Naive thymus-derived CD4-positive, alpha-beta T cell (primary cell): ENCODE data around the gene NRG3. TPM values are rescaled to one million over a fixed set of nuclear protein-coding genes. Genes with fewer than 3 reads are reported as not detected.

Experiments
- ATAC-seq: fragments of 150-1000 bp; cut with Tn5 transposase; 2 replicates; pipeline ENCODE4 v1.10.0; 2021; ENCODE audit warnings: mild to moderate bottlenecking, moderate library complexity
- CTCF ChIA-PET: fragments of 350-600 bp; sonication (Branson Sonifier 250); formaldehyde crosslinking; loops from one replicate; lab custom pipeline; 2021; ENCODE audit warnings: antibody characterized with exemption; lab: Charles Lee
- POLR2A ChIA-PET: fragments of 350-600 bp; sonication (Branson Sonifier 250); formaldehyde crosslinking; loops from one replicate; lab custom pipeline; 2021; ENCODE audit warnings: antibody characterized with exemption, inconsistent platforms; lab: Charles Lee
- DNase-seq, 9 donors: peaks; one replicate each; pipeline versions ENCODE4 v3.0.0 to v3.0.0-alpha.2; 2020 to 2022; ENCODE audit warnings: mixed read lengths in 1 of 9
- H3K27ac ChIP-seq: one replicate; pipeline ENCODE4 v1.7.0; 2013; ENCODE audit warnings: mild to moderate bottlenecking, low read depth, low read length, moderate library complexity
- H3K27me3 ChIP-seq, 2 donors: one replicate each; pipeline ENCODE4 v1.7.0; 2013; ENCODE audit warnings: low read length in 2 of 2, mild to moderate bottlenecking in 2 of 2, moderate library complexity in 2 of 2; ENCODE audit not compliant: control insufficient read depth in 2 of 2, insufficient read depth in 2 of 2
- H3K36me3 ChIP-seq, 3 experiments: 1 replicate in 2 of 3; 2 replicates in 1 of 3; pipeline ENCODE4 v1.7.0; 2013; ENCODE audit warnings: low read length in 3 of 3, mild to moderate bottlenecking in 3 of 3, moderate library complexity in 1 of 3; ENCODE audit not compliant: insufficient read depth in 3 of 3, control insufficient read depth in 2 of 3
- H3K4me1 ChIP-seq, 2 donors: one replicate each; pipeline ENCODE4 v1.7.0; 2013; ENCODE audit warnings: low read length in 2 of 2, mild to moderate bottlenecking in 2 of 2, moderate library complexity in 1 of 2; ENCODE audit not compliant: control insufficient read depth in 2 of 2, insufficient read depth in 2 of 2
- H3K4me3 ChIP-seq: 2 replicates; pipeline ENCODE4 v1.7.0; 2013; ENCODE audit warnings: mild to moderate bottlenecking, low read length
- H3K9me3 ChIP-seq, 3 experiments: 1 replicate in 2 of 3; 2 replicates in 1 of 3; pipeline ENCODE4 v1.7.0; 2013; ENCODE audit warnings: low read length in 3 of 3; ENCODE audit not compliant: control insufficient read depth in 2 of 3
- H3K27ac Mint-ChIP-seq, 9 donors: one replicate each; pipeline ENCODE4 v1.8.0; 2020 to 2022; ENCODE audit warnings: mixed read lengths in 9 of 9, mild to moderate bottlenecking in 8 of 9, moderate library complexity in 5 of 9, inconsistent platforms in 2 of 9
- H3K27me3 Mint-ChIP-seq, 5 donors: one replicate each; pipeline ENCODE4 v1.8.0; 2021 to 2022; ENCODE audit warnings: mixed read lengths in 5 of 5, mild to moderate bottlenecking in 1 of 5
- H3K36me3 Mint-ChIP-seq, 5 donors: one replicate each; pipeline ENCODE4 v1.8.0; 2020 to 2022; ENCODE audit warnings: mixed read lengths in 5 of 5, mild to moderate bottlenecking in 3 of 5, inconsistent platforms in 1 of 5
- H3K4me1 Mint-ChIP-seq, 7 donors: one replicate each; pipeline ENCODE4 v1.8.0; 2020 to 2022; ENCODE audit warnings: mixed read lengths in 7 of 7, mild to moderate bottlenecking in 3 of 7, inconsistent platforms in 1 of 7
- H3K4me3 Mint-ChIP-seq, 10 donors: one replicate each; pipeline ENCODE4 v1.8.0; 2020 to 2022; ENCODE audit warnings: mild to moderate bottlenecking in 10 of 10, mixed read lengths in 10 of 10, moderate library complexity in 6 of 10, inconsistent platforms in 2 of 10
- H3K9me3 Mint-ChIP-seq, 11 donors: one replicate each; pipeline ENCODE4 v1.8.0; 2020 to 2022; ENCODE audit warnings: mixed read lengths in 11 of 11, mild to moderate bottlenecking in 4 of 11, inconsistent platforms in 1 of 11, moderate library complexity in 1 of 11
- intact Hi-C, 2 donors: fragments of 100-400 bp; cut with micrococcal nuclease; formaldehyde crosslinking; loops; one replicate each; pipeline ENCODE4 v1.15.1; 2023
- polyA plus RNA-seq, 2 donors: library from polyadenylated mRNA; unstranded; fragments of 300-500 nt; fragmentation: Illumina TruSeq; gene quantifications; one replicate each; pipeline ENCODE4 v1.2.3, GENCODE V29; 2021
- total RNA-seq, 6 experiments: library from RNA in 5 of 6; stranded (reverse) in 5 of 6; gene quantifications; 1 replicate in 5 of 6; 2 replicates in 1 of 6; pipeline ENCODE4 v1.2.3 and lab custom pipeline; 2021 to 2026

Gene NRG3
- total and polyA plus RNA-seq, 7 experiments from 2014 or later: not detected

DNA sequence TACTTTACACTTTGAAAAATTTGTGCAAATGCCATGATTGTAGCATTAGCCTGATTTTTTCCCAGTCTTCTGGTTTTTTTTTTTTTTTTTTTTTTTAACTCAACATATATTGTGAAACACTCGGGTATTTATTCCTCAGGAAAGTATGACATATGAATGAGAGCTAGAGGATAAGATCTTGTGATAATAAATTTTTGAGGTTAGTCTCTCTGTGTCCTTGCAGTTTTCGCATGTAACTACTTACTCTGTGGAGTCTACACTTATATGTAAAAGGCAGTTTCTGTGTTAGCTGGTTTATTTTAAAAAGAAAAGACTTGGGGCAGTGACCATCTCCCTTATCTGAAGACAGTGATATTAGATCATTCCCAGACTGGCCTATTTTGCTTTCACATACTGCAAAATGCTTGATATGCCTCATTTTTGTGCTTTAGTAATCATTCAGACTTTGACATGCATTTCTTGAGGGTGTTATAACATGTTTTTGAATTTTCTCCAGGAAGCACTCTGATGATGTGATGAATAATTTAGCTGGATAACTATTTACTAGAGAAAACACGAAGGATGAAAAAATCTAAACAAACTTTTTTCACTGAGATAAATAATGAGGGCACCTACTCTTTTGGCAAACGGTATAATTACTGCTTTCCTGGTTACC is 371.0 kb downstream of the NRG3 start:
- Histone ChIP-seq H3K36me3 (no peaks in the 10 kb centered on the region), H3K4me1 (no peaks in the 10 kb centered on the region), H3K27me3 (no peaks in the 10 kb centered on the region), H3K9me3 (no peaks in the 10 kb centered on the region), H3K27ac (no peak overlapping the region), H3K4me3 (no peak overlapping the region)
- Mint-ChIP-seq H3K4me3 (no peak overlapping the region), H3K27me3 (no peaks in the 10 kb centered on the region), H3K27ac (no peak overlapping the region), H3K36me3 (no peaks in the 10 kb centered on the region), H3K4me1 (no peaks in the 10 kb centered on the region), H3K9me3 (peaks cover 0 to 6% (median 0%) of the 10 kb centered on the region in 11 donors)
- CTCF ChIA-PET: no interaction called here
- no peak for DNase-seq
- POLR2A ChIA-PET: no interaction called here
- no peak for ATAC-seq
- intact Hi-C loops: no loop called here

DNA sequence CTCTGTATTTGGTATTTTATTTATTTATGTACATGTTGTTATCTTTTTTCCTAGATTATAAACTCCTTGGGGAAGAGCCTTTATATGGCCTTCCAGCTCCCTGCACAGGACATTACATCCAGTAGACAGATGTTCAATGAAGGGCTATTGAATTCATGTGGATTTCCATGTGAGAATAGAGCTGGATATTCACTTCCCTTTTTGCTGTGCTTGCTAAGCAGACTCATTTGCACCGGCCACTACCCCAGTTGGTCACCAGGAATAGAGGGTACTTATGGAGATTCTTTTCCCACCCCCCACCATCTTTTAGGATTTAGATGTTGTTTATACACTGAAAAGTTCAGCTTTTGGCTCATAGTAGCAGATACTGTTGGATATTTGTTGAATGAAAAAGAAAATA is 374.1 kb downstream of the NRG3 start:
- H3K9me3 Mint-ChIP-seq: peaks cover 0 to 13% (median 2%) of the 10 kb centered on the region in 11 donors
- no peak overlapping the region for H3K27ac Mint-ChIP-seq
- ChIA-PET POLR2A (no interaction called here), CTCF (no interaction called here)
- Histone ChIP-seq H3K9me3 (no peaks in the 10 kb centered on the region), H3K36me3 (no peaks in the 10 kb centered on the region), H3K27ac (no peak overlapping the region), H3K4me1 (no peaks in the 10 kb centered on the region), H3K27me3 (no peaks in the 10 kb centered on the region), H3K4me3 (no peak overlapping the region)
- H3K4me1 Mint-ChIP-seq: no peaks in the 10 kb centered on the region
- no peak for ATAC-seq
- no peak for DNase-seq
- intact Hi-C loops: no loop called here
- H3K36me3 Mint-ChIP-seq: no peaks in the 10 kb centered on the region
- no peaks in the 10 kb centered on the region for H3K27me3 Mint-ChIP-seq
- H3K4me3 Mint-ChIP-seq: no peak overlapping the region

DNA sequence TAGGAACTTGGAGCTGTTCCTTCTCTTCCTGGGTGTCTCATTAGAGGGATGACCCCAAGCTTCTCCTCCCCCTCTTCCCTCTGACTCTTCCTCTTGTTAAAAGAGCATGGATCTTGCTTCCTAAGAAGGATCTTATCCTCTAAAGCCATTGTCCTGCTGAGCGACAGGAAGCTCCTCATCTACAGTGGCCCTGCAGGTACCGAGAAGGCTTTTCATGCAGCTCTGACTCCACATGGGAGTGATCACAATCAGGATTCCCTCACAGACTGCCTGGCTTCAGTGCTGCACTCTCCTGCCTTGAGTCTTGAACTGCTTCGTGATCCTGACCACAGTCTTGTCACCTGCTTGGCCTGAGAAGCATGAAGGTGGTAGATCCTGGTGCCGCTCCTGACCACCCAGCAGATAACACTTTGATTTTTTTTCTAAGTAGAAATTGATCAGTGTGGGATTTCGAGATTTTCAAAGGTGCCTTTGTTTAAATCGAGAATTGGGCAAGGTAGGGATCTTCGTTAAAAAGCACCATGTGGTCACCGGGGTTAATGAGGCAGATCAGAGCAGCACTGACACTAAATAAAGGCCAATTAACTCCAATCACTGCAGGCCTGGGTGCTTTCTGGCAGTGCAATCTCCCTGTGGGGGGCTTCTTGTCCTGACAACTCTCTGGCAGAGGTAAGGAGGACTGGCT is 376.4 kb downstream of the NRG3 start:
- H3K36me3 ChIP-seq: no peaks in the 10 kb centered on the region
- DNase-seq (no peak), ATAC-seq (no peak)
- H3K27ac ChIP-seq: no peak overlapping the region
- no peaks in the 10 kb centered on the region for H3K27me3 ChIP-seq
- Mint-ChIP-seq H3K36me3 (peaks cover 0 to under 1% (median 0%) of the 10 kb centered on the region in 5 donors), H3K27ac (no peak overlapping the region), H3K4me1 (no peaks in the 10 kb centered on the region), H3K9me3 (peaks cover 0 to 16% (median 3%) of the 10 kb centered on the region in 11 donors), H3K4me3 (no peak overlapping the region), H3K27me3 (peaks cover 0 to 2% (median 0%) of the 10 kb centered on the region in 5 donors)
- no peaks in the 10 kb centered on the region for H3K4me1 ChIP-seq
- POLR2A ChIA-PET: no interaction called here
- CTCF ChIA-PET: no interaction called here
- intact Hi-C loops: no loop called here
- H3K4me3 ChIP-seq: no peak overlapping the region
- H3K9me3 ChIP-seq: no peaks in the 10 kb centered on the region

DNA sequence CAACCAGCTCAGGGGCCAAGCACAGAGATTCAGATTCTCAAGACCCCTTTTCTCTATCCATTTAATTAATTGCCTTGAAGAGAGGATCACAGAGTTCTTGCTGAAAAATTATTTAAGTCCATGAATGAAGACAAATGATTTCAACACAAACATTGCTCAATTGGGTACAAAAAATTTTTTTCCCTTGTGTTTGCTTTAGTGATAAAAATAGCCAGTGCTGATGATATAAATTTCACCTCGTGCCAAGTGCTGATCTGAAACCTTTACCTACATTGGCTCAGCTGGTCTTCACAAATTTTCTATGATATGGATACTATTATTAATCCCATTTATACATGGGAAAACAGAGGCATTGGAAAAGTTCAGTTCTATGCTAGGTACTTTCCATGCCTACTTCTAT is 377.1 kb downstream of the NRG3 start:
- H3K4me3 ChIP-seq: no peak overlapping the region
- H3K9me3 ChIP-seq: no peaks in the 10 kb centered on the region
- Mint-ChIP-seq H3K36me3 (peaks cover 0 to 3% (median 0%) of the 10 kb centered on the region in 5 donors), H3K4me3 (no peak overlapping the region), H3K27me3 (peaks cover 0 to 5% (median 0%) of the 10 kb centered on the region in 5 donors), H3K9me3 (peaks cover 0 to 19% (median 3%) of the 10 kb centered on the region in 11 donors), H3K4me1 (no peaks in the 10 kb centered on the region), H3K27ac (no peak overlapping the region)
- H3K4me1 ChIP-seq: no peaks in the 10 kb centered on the region
- ChIA-PET CTCF (no interaction called here), POLR2A (no interaction called here)
- intact Hi-C loops: no loop called here
- H3K27ac ChIP-seq: no peak overlapping the region
- H3K36me3 ChIP-seq: no peaks in the 10 kb centered on the region
- DNase-seq (no peak), ATAC-seq (no peak)
- no peaks in the 10 kb centered on the region for H3K27me3 ChIP-seq

DNA sequence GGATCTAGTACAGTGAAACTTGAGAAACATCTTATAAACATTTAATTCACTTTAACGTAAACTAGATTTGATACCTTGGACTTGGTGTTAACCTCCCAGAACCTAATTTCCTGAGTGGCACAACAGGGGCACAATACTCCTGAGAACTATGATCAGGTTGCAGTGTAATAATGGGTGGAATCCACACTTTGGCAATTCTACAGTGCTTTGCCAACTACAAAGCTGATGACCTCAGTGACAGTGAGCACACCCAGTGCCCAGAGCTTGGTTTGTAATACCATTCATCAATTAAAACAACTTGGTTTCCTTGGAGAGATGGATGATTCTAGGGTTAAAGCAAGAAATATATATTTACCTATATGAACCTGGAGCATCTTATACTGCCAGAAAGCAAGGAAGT is 379.2 kb downstream of the NRG3 start:
- no peak overlapping the region for H3K4me3 ChIP-seq
- POLR2A ChIA-PET: no interaction called here
- no peak for DNase-seq
- no peaks in the 10 kb centered on the region for H3K9me3 ChIP-seq
- ATAC-seq: no peak
- Mint-ChIP-seq H3K9me3 (peaks cover 0 to 14% (median 1%) of the 10 kb centered on the region in 11 donors), H3K27ac (no peak overlapping the region), H3K4me1 (no peaks in the 10 kb centered on the region), H3K36me3 (peaks cover 0 to 3% (median 0%) of the 10 kb centered on the region in 5 donors), H3K4me3 (no peak overlapping the region), H3K27me3 (peaks cover 0 to 5% (median 0%) of the 10 kb centered on the region in 5 donors)
- H3K36me3 ChIP-seq: no peaks in the 10 kb centered on the region
- intact Hi-C loops: no loop called here
- H3K4me1 ChIP-seq: no peaks in the 10 kb centered on the region
- CTCF ChIA-PET: no interaction called here
- H3K27ac ChIP-seq: no peak overlapping the region
- no peaks in the 10 kb centered on the region for H3K27me3 ChIP-seq

DNA sequence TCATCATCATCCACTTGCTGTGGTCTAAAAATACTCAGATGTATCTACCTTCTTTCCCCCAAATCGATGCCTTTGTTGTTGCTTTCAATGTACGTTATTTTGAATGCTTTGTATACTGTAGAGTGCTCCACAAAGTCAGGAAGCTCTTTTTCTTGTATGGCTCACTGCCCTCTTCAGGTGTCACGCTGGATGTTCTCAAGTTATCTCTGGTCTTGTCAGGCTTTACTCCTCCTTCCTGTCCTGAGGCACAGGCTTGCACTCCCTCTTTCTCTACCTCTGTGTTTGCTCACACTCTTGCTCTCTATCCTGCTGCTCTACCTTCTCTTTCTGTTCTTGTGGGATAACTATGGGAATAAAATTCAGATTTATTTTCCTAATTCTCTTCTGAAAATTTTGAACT is 381.3 kb downstream of the NRG3 start:
- ATAC-seq: no peak
- no peak overlapping the region for H3K27ac Mint-ChIP-seq
- H3K27ac ChIP-seq: no peak overlapping the region
- no peaks in the 10 kb centered on the region for H3K4me1 ChIP-seq
- ChIA-PET CTCF (no interaction called here), POLR2A (no interaction called here)
- peaks cover 0 to 3% (median 0%) of the 10 kb centered on the region in 5 donors for H3K36me3 Mint-ChIP-seq
- peaks cover 0 to 3% (median 0%) of the 10 kb centered on the region in 3 experiments for H3K36me3 ChIP-seq
- no peaks in the 10 kb centered on the region for H3K9me3 ChIP-seq
- H3K4me3 Mint-ChIP-seq: no peak overlapping the region
- peaks cover 0 to 5% (median 0%) of the 10 kb centered on the region in 5 donors for H3K27me3 Mint-ChIP-seq
- no peaks in the 10 kb centered on the region for H3K27me3 ChIP-seq
- H3K4me1 Mint-ChIP-seq: no peaks in the 10 kb centered on the region
- peaks cover 0 to 19% (median 1%) of the 10 kb centered on the region in 11 donors for H3K9me3 Mint-ChIP-seq
- intact Hi-C loops: no loop called here
- no peak for DNase-seq
- no peak overlapping the region for H3K4me3 ChIP-seq

DNA sequence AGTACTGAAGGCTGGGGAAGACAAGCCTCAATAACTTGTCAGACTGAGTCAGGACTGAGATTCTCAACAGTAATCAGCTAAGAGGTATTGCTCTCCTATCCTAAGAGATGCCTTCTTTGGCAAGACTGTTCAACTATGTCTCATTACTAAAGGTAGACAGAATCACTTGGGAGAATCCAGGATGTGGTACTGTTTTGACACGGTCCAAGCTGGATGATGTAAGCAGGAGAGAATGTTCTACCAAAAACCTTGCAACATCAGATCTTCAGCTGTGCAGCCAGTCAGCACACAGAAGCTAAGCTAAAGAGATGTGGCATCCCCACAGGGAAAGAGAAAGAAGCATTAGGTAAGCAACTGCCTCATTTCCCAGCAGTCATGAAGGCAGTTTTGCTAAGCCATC is 391.4 kb downstream of the NRG3 start:
- H3K27me3 ChIP-seq: no peaks in the 10 kb centered on the region
- no peaks in the 10 kb centered on the region for H3K9me3 ChIP-seq
- Mint-ChIP-seq H3K36me3 (no peaks in the 10 kb centered on the region), H3K9me3 (peaks cover 0 to 21% (median 3%) of the 10 kb centered on the region in 11 donors), H3K4me1 (no peaks in the 10 kb centered on the region), H3K27me3 (no peaks in the 10 kb centered on the region), H3K27ac (no peak overlapping the region), H3K4me3 (no peak overlapping the region)
- intact Hi-C loops: no loop called here
- no peak overlapping the region for H3K27ac ChIP-seq
- CTCF ChIA-PET: no interaction called here
- no peaks in the 10 kb centered on the region for H3K4me1 ChIP-seq
- DNase-seq: no peak
- no peak overlapping the region for H3K4me3 ChIP-seq
- no peak for ATAC-seq
- POLR2A ChIA-PET: no interaction called here
- H3K36me3 ChIP-seq: no peaks in the 10 kb centered on the region
